Skin of body (tissue), 2 donors: ENCODE measurements around the gene PTPRA. TPM values are rescaled to one million over a fixed set of nuclear protein-coding genes. Genes with fewer than 3 reads are reported as not detected.

ENCODE experiments used
- DNase-seq: peaks from one replicate; lab custom pipeline; 2025; lab: John Stamatoyannopoulos, UW
- total RNA-seq: library from RNA; depleted of rRNA; stranded (reverse); fragments of >200 nt; gene quantifications from one replicate; pipeline ENCODE4 v1.2.3, GENCODE V29; 2014

Gene PTPRA
- total RNA-seq, 1 donor from 2014 or later, result 56.5 TPM

DNA sequence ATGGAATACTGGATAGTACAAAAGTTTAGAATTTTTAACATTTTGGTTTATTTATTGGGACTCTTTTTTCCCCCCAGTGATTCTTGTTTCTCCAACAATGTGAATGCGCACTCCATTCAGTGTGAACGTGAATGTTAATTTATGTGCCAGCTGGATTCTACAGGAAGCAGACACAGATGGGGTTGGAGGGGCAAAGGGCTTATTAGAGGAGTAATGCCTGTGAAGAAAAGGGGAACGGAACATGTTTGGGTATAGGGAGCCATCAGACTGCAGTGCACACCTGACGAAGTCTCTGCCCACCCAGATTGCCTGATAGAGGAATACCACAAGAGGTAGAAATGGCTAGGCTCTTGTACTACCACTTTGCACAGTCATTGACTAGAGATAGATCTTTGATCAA lies 48.2 kb downstream of the PTPRA start:
- no peak for DNase-seq

DNA sequence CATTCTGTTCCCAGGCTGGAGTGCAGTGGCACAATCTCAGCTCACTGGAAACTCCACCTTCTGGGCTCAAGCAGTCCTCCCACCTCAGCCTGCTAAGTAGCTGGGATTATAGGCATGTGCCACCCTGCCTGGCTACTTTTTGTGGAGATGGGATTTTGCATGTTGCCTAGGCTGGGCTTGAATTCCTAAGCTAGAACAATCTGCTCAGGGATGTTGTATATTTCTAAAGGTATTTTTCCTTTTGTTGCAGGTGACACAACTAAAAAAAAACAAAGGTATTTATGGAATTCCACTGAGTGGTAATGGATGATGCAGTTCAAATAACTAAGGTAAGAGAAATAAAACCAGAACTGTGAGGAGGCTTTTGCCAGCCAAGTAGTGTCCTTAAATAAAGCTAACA lies 49.7 kb downstream of the PTPRA start:
- DNase-seq, result no peak

DNA sequence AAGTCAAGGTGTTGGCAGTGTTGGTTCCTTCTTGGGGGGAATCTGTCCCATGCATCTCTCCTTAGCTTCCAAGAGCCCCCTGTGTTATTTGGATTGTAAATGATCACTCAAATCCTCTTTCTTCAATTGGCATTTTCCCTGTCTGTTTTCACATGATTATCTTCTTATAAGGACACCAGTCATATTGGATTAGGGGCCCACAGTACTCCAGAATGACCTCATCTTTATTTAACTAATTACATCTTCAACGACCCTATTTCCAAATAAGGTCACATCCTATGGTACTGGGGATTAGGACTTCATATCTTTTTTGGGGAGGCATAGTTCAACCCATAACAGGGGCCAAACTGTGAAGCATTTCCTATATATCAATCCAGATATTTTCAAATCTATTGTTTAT lies 57.3 kb downstream of the PTPRA start:
- no peak for DNase-seq

DNA sequence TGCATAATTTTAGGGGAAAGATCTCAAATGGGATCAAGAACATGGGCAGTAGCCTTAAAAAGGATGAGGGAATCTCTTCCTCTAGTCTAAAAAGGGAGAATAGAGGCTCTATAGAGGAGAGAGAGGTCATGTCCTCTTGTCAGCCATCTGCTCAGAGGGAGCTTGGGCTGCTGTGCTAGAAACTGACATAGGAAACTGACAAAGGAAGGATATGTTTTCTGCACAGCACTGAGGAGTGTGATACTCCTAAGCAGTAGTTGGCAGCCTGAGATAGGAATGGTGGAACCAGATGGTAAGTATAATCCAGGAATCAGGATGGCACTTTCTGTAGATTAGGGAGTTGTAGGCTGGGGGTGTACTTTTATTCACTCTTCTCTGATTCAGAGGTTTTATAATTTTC lies 59.2 kb downstream of the PTPRA start:
- no peak for DNase-seq

DNA sequence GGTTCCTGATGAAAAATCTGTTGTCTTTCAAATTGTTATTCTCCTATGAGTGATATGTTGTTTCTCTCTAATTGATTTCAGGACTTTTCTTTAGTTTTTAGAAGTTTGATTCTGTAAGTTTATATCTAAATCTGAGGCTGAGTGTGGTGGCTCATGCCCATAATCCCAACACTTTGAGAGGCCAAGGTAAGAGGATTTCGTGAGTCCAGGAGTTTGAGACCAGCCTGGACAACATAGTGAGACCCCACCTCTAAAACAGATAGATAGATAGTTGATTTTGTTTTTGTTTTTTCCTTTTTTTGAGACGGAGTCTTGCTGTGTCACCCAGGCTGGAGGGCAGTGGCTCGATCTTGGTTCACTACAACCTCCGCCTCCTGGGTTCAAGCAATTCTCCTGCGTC lies 64.6 kb downstream of the PTPRA start:
- no peak for DNase-seq

DNA sequence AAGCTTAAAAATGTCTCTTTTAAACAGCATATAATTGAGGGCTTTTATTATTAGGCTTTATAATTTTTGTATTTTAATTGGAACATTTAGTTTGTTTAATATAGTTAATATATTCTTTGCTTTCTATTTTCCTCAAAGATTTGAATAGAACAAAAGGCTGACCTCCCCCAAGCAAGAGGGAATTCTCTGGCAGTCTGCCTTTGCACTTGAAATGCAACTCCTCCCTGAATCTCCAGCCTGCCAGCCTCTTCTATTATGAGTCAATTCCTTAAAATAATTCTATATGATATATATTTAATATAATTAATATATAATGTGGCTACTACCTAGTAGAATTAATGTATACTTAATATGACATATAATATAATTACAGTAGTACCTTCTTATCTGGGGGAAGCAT lies 69.2 kb downstream of the PTPRA start:
- no peak for DNase-seq

DNA sequence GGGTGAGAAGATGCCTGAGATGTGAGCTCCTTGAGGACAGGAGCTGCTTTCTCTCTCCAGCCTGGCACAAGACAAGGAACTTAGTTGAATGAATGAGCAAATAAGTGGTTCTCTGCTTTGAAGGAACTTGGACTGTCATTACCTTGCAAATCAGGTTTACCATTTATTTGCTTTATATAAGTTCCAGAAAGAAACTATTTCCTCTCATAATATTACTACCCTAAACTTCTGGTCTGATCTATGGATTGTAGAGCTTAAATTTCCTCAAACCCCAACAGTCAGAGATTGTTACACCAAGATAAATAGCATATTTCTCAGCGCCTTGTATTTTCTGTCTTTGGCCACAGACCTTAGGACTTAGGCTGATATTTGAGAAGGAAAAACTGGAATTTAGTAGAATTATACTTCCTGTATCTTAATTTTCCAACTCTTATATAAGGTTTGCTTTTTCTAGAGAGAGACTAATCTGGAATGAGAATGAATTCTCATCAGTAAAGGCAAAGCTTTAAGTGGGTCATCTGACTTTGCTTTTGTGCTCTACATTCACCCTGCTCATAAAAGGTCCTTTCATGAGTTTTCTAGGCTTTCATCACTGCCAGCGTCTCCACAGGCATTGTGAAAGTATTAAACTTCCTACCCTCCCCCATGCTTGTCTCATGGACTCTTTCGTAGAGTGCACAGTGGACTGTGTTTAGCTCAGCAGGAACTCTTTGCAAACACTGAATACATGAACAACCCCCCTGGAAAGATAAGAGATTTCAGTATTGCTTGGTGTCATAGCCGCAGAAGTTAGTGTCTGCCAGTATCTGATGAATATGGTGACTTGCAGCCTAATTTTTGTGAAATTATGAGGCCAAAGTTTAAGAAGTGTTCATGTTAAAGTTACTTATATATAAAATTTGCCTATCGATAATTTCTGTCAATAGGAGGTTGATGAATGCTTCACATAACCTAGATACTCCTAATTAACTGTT lies 74.0 kb downstream of the PTPRA start:
- peak; percentile 5 for DNase-seq

DNA sequence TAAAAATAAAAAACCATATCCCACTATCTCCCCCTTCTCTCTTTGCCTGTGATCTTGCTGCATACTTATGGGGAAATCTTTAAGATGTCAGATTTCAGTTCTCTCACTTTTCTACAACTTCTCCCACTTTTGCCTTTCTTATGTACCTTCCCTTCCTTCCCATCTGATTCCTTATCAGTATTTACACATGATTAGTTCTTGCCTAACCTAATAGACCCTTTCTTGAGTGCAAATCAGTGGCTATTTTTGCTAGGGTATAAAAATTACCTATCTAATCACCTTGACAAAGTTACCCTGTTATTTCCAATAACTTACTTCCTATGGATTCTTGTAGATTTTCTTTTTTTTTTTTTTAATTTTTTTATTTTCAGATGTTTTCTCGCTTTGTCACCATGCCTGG lies 75.7 kb downstream of the PTPRA start:
- no peak for DNase-seq

DNA sequence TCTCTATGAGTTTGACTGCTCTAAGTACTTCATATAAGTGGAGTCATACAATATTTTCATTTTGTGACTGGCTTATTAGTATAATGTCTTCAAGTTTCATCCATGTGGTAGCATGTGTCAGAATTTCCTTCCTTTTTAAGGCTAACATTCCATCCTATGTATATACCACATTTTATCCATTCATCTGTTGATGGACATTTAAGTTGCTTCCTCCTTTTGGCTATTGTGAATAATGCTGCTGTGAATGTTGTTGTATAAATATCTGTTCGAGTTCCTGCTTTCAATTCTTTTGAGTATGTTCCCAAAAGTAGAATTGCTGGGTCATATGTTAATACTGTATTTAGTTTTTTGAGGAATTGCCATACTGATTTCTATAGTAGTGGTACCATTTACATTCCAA lies 79.5 kb downstream of the PTPRA start:
- DNase-seq, result no peak

DNA sequence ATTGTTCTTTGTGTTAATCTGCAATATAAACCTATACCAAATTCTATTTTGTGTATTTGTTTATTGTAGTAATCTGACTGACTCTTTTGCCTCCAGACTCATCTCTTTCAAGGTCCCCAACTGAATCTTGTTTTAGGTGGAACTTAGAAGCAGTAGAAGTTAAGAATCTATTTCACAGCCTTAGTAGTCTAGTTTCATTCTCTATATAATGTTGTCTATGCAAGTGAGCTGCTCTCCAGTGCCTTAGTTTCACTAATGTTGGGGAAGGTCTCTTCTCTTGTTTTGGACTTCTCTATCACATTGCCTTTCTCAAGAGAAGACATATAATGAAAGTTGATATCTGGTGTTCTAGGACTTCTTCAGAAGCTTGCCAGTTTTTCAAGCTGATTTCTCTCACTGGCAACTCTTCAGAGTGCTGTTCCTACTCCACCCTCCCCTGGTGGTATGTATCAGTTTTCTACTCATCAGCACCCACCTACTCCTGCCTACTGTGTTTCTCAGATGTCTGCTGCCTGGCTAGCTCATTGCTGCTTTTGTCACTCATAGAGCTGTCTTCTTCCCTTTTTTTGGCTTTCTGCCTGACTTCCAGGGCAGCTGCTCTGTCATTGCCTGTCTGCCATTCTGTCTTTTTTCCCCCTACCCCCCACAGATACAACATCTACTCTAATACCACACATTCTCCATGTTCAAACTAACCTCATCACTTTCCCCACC lies 82.1 kb downstream of the PTPRA start:
- DNase-seq, result no peak

DNA sequence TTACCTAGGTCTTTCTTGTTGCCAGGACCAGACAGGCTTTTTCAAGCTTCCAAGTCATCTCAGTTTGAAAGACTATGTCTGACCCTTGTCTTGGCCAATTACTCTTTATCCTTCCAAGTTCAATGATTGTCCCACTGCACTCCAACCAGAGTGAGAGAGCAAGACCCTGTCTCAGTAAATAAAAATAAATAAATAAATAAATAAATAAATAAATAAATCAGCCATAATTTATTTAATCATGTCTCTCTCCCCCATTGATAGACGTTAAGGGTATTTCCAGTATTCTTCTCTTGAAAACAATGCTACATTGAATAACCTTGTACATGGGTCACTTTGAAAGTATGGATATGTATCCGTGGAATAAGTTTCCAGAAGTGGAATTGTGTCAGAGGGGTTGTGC lies 83.2 kb downstream of the PTPRA start:
- no peak for DNase-seq

DNA sequence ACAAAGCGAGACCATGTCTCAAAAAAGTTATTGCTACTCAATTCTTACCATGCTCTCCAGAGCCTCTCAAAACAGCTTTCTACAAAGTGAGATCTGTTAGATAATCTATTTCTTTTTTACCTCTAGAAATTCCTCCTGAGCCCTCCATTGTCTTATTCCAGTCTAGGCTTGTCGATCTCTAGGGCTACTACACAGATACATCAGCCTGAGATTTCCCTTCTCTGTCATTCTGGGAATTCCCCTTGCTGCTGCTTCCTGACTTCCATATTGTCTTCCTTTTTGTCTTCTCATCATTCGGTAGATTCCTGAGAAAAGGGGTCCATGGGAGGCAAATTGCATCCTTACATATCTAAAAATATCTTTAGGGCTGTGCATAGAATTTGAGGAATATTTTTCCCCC lies 94.6 kb downstream of the PTPRA start:
- no peak for DNase-seq

DNA sequence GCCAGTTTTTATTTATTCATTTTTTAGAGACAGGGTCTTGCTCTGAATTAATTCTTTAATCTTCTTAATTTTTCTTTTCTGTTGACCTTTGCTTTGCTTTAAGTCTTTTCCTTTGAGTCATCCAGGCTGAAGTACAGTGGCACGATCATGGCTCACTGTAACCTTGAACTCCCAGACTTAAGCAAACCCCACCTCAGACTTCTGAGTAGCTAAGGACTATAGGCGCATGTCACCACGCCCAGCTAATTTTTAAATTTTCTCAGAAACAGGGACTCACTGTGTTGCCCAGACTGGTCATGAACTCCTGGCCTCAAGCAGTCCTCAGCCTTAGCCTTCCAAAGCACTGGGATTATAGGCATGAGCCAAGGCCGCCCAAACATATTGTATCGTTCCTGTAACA lies 98.8 kb downstream of the PTPRA start:
- no peak for DNase-seq

DNA sequence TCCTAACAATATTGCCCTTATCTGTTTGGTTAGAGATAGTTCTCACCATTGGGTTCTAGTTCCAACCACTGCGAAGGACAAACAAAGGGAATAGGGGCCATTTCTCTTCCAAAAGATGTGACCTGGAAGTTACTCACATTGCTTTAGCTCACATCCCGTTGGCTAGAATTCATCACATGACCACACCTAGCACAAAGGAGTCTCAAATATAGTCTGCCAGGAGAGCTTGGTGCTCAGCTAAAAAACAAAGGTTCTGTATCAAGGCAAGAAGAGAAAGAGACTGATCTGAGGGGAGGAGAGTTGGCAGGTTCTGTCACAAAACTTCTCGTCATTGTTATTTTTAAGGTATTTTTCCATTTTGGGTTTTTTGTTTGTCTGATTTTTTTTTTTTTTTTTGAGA lies 100.3 kb downstream of the PTPRA start:
- no peak for DNase-seq

DNA sequence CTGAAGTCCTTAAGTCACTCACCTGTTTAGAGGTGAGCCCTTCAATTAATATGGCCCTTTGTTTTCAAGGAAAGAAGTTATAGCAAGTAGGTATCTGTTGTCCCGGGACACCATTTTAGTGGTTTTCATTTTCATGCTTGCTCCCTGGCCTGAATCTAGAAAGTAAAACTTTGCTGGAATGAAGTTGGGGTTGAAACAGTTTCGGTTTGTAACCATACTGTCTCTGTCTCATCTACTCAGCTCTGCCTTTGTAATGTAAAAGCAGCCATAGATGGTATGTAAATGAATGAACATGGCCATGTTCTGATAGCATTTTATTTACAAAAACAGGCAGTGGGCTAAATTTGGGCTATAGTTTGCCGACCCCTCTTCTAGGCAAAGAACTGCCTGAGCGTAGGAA lies 105.2 kb downstream of the PTPRA start:
- DNase-seq, result no peak

DNA sequence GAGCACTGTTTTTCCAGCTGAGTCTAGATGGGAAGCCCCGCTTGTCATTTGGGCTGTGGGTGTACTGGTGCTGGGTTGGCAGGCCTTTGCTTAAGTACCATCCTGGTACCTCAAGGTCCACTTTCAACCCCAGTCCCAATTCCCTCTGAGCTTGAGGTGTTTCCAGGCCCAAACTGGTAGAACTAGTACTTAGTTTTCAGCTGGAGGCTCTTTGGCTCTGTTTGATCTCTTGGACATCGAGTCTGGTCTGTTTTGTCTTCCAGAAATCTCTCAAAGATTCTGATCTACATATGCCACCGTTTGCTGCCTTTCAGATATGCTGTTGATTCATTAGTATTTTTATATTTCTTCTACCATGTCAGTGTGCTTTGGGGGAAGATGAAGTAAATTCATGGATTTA lies 108.4 kb downstream of the PTPRA start:
- no peak for DNase-seq

DNA sequence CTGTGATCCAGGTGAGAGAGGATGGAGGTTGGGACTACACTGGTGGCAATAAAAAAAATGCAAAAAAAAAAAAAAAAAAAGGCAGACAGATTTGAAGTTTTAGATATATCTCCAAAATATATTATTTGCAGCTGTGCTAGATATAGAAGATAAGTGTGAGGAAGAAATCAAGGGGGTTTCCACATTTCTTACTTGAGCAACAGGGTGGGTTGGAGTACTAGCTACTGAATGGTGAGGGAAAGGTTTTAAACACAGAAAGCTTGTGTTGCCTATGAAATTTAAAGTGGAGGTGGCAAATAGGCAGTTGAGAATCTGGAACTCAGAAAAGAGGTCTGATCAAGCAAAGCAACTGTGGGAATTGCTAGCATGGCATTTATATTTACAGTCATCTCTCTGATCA lies 110.2 kb downstream of the PTPRA start:
- no peak for DNase-seq

DNA sequence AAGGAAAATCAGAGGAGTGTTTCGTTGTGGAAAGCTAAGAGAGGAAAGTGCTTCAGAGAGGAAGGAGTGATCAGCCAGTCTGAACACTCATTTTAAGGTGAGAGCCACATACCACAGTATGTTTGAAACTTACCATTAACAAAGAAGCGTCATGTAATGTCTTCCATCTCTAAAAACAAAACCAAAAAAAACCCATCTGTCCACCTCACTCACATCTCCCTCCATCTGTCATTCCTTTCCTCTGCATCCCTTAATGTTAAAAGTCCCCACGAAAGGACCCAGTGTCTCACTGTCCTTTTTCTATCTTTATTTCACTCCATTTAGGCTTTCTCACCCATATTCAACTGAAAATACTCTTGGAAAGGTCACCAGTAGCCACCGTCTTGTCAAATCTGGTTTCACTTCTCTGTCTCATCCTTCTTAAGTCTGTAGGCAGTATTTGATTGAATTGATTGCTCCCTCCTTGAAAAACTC lies 110.8 kb downstream of the PTPRA start:
- DNase-seq, result no peak

DNA sequence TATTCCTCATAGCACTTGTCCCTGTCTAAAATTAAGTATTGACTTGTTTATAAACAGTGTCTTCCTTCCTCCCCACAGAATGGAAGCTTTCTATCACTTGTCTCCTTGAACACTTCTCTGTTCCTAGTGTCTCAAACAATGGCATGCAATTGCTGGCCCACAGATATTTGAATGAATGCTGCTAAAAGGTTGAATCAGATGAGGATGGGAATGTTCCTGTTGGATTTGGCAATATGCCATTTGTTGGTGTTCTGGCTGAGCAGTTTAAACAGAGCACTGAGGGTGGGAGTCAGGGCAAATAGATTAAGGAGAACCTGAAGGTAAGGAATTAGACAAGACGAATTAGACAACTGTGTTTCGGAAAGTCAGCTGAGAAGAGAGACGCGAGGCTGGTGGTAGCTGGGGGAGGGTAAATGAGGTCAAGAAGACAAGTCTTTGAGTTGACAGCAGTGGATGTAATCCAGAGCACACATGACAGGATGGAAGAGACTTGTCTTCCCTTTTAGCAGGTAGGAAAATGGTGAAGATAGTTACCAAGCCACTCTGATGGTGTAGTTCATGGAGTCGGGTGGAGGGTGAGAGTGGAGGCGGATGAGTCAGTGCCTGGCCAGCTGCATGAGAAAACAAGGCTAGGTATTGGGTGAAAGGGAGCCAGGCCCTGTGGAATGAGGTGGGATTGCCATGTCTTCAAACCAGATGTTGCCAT lies 111.8 kb downstream of the PTPRA start:
- DNase-seq, result no peak

DNA sequence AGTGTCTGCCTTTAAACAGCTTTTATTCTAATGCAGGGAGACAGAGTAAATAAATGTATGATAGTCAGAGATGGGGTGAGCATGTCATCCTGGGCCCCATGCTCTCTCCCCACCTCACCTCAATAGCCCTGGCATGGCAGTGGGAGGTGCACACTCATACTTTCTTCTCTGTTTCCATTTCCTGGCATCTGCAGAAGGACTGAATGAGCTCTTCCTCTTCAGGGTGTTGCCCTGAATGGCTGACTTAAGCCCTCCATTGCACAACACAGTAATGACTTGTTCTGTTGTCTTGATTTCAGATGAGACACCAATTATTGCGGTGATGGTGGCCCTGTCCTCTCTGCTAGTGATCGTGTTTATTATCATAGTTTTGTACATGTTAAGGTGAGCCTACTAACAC lies 113.2 kb downstream of the PTPRA start:
- DNase-seq, result no peak

DNA sequence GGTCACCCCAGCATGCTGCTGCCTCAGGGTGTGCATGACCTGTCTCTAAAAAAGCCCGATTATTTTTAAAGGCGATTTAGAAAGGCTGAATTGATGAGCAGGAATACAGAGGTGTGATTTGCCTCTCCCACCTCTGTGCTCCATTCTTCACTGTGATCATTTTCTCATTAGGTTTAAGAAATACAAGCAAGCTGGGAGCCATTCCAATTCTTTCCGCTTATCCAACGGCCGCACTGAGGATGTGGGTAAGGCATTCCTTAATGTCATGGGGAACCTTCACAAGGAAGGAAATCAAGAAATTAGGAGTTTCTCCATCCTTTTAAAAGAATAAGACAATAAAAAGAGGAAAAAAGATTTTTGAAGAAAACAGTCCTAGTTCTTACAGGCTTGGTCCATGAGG lies 114.6 kb downstream of the PTPRA start:
- no peak for DNase-seq

DNA sequence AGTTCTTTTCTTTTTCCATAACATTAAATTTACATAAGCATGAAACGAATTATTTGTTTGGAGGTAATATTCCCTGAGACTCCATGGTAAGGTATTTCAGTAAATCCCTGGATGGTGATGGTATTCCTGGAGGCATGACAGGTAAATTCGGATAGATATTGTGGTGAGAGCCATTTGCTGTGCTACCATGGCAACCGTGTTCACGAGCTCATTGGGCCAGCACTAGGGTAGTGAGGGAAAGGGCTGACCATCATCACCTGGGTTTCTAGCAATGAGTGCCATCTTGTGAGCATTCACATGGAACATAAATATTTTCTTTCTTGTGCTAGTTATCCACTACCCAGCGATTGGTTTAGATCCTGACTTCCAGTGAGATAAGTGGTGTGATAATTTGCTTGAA lies 118.3 kb downstream of the PTPRA start:
- no peak for DNase-seq
